Raji (cell line): ENCODE measurements around the gene CNOT6L.

Experiments
- POLR2A ChIP-seq: IDR thresholded peaks from 2 replicates; pipeline ENCODE4 v1.6.1; 2011; ENCODE audit warnings: low read depth, low read length, control low read depth; ENCODE audit not compliant: insufficient read depth

The CNOT6L gene

DNA sequence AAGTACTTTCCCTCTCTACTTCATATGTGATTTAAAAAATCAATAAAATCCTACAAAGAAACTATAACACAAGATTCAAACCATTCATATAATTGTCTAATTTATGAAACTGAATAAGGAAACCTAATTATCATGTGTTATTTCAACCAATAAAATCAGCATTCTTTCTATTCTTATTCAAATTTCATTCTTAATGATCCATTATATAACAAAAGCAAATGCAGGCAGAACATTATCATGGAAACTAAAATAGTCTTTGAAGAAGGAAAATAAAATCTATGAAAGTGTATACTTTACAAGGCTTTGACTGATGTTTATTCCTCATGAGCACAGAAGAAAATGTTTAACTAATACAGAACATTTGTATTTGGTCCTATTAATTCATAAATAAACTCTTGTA is 47.6 kb downstream of the CNOT6L start:
- no peak for TF ChIP-seq POLR2A

DNA sequence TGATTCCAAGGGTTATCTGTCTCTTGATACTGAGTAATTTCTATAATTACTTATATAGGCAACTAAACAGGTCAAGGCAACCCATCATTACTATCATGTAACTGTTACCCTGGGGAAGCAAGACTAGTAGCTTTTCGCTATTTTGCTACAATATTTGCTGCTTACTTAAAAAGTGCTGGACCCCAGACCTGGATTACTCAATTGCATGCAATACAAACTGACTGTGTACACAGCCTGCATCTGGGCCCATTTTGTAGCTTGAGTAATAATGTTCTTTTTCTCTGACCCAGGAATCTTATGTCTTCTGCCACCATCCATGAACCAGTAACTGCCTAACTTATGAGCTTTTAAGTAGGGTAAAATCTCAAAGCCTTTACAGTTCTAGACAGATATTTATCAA is 53.4 kb downstream of the CNOT6L start:
- no peak for TF ChIP-seq POLR2A

- TF ChIP-seq POLR2A: no peak
These were observed 56.6 kb downstream of the CNOT6L start for GRCh38 chr4:77762531-77762930.

GRCh38 chr4:77761595-77761994 is 57.6 kb downstream of the CNOT6L start:
- no peak for TF ChIP-seq POLR2A

DNA sequence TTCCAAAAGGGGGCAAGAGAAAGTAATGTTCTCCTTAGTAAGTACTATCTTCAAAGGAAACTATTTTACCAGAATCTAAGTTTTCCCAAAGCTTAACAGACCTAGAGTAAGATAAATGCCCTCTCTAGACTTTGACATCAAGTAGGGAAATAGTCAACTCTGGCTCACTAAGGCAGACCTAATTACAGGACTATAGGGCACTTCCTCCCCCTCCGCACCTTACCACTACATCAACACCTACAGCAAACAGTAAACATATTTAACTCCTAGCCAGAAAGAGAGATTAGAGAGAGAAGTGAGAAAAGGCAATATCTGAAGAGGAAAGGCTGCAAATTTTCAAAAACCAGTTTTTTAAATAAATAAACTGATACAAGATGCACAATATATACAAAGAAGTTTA is 60.4 kb downstream of the CNOT6L start:
- no peak for TF ChIP-seq POLR2A

DNA sequence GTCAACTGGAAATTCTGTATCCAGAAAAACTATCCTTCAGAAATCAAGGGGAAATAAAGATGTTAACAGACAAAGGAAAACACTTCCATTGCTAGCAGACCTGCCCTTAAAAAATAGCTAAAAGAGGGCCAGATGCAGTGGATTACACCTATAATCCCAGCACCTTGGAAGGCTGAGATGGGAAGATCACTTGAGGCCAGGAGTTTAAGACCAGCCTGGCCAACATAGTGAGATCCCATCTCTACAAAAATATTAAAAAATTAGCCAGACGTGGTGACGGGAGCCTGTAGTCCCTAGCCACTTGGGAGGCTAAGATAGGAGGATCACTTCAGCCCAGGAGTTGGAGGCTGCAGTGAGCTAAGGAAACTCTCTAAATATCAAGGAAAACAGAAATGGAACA is 67.4 kb downstream of the CNOT6L start:
- TF ChIP-seq POLR2A: no peak

DNA sequence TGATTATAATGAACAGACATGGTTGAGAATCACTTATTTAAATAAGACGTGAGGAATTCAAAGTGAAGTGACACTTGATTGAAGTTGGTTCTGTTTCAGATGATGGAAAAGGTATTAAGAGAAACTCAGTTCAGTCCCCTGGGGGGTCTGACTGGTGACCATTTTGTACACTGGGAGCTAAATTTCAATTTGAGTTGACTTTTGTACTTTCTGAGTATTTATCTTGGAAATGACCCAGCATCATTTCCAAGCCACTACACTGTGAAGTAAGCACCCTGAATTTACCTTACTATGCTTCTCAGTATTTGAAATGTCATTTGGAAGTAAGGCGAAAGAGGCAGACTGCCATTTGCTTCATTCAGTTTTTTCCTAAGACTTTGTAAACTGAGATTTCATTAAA is 73.4 kb downstream of the CNOT6L start:
- no peak for TF ChIP-seq POLR2A

DNA sequence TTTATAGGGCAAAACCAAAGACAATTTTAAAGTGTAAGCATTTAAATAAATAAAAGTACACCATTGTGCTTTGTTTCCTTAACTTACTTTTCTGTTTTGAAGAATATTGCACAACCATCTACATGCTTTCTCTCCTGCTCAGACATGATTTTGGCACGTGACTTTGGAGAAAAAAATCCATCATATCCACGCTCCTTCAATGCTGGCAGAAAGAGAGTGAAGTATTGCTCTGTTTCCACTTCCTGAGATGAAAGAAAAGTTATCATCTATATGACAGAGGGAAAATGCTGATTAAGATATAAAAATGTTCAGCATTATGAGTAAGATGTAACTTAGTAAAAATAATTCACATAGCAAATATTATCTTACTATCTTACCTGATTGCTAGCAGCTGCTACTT is 77.1 kb downstream of the CNOT6L start:
- TF ChIP-seq POLR2A: no peak

GRCh38 chr4:77740480-77740879 is 78.7 kb downstream of the CNOT6L start:
- TF ChIP-seq POLR2A: no peak

DNA sequence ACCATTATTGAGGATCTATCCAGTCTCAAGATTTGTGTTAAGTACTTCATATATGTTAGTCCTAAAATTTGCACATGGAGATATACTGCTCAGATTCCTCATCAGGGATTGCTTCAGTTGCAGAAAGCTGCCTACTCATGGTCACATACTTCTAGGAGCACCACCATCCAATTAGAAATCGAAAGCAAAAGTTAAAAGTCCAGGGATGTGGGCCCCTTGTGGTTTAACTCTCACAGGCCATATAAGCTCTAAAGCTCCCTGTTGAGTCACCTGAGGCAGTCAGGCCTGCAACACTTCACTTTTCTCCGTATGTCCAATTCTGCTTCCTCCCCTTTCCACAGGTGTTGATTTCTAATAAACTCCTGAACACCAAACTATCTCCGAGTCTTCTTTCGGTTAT is 84.2 kb downstream of the CNOT6L start:
- TF ChIP-seq POLR2A: no peak

DNA sequence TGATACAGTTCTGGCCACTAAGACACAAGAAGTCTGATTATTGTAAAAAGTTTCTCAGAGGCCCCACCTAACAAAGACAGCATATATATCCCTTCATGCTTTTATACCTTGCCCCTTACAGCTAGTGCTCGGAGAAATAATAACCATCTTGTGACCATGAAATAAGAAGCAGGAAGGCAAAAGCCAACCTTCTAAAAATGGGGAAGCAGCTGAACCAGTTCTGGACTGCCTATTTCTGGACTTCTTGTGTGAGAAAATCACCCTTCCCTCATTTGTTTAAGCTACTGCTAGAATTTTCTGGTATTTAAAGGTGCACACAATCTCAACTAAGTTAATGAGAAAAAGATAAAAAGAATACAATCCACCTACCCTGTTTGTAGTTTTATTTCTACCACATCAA is 87.5 kb downstream of the CNOT6L start:
- TF ChIP-seq POLR2A: no peak

- no peak for TF ChIP-seq POLR2A
These were observed 90.7 kb downstream of the CNOT6L start for GRCh38 chr4:77728420-77728819.

- TF ChIP-seq POLR2A: no peak
These were observed 98.1 kb downstream of the CNOT6L start for GRCh38 chr4:77721073-77721472.

DNA sequence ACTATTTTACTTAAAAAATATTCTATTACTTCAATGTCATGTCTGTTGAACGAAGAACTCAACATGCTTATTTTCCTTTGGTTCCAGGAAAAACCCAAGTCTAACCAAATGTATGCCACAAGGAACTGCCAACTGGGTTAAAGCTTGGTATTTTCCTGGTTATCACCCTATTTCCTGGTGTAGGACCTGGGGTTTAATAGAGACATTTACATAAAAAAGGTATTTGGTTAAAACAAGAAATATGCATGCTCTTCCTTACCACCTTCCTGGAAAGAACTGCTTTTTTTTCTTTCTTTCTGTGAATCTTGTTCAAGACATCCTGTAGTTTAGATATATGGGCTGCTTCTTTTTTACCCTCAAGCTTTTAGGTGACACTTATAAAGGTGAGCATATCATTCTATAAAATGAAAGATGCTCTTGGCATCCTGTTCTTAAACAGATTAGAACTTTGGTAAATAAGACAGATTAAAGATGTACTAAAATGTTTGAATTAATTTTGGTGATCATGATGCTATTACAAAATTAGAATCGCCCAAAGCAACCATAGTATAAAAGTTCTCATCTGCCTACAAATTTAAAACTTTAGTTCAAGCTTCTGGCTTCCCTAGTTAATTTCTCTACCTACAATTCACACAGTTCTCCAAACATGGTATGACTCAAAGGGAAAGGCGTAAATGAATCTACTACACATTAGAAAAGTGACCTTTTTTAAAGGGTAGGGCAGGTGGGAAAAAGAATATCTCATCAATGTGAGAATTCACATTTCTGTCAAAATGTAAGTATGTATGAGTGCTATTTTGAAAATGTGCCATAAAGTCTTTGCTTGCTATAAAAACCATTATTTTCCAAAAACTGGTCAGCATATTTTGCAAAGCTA is 103.5 kb downstream of the CNOT6L start:
- TF ChIP-seq POLR2A: no peak

DNA sequence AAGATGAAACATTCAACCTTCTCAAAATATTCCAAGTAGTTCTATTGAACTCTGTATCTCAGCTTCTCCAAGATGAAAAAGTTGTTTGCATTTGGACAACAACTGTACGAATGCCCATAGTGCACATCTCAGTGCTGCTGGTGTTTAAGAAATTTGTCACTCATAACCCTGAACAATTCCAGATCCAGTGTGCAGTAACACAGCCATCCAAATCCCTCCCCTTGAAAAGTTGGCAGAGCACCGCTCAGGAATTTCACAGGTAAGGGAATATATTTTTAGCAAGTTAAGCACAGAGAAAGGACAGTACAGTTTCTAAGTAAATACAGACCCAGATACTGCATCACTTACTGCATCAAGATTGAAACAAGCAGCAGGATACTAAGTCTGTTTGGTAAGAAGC is 104.7 kb downstream of the CNOT6L start:
- no peak for TF ChIP-seq POLR2A

DNA sequence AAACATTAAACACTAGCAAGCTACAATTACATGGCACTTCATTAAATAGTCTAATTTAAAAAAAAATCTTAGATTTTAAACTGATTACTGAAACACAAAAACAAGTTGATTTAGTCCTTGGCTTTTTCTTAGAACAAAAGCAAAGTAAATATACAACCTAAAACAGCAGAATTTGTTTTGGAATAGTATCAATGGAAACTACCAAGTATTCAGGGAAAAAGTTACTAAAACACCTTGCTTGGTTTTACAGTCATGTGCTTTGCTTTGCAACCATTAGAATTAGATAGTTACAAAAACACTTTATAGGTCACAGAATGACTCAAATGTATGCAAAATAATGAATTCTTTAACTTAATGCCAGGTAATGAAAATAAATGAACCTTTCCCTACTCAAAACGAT is 105.3 kb downstream of the CNOT6L start:
- no peak for TF ChIP-seq POLR2A

DNA sequence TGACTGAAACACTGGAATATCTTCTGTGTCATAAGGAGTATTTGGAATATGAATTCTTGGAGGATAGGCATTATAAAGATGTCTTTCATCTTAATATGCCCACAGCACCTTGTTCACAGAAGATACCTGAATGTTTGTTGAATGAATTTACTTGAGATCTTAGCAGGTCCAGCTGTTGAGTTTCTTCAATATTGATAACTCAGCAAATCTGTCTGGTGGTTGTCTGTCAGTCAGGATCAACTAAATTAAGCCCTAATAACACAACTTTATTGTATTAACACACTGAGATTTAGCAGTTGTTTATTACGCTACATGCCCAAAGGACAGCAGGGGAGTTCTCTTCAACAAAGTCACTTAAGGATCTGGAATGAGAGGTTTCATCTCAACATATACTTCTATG is 106.5 kb downstream of the CNOT6L start:
- no peak for TF ChIP-seq POLR2A

- TF ChIP-seq POLR2A: no peak
These were observed 107.7 kb downstream of the CNOT6L start for GRCh38 chr4:77711469-77711868.

GRCh38 chr4:77710684-77711083 is 108.5 kb downstream of the CNOT6L start:
- no peak for TF ChIP-seq POLR2A
